GM18867 (cell line): ENCODE results near the gene PSMA3.
"Not testable (repeated sequence)": the region's sequence is repeated elsewhere in the genome, so short reads cannot be mapped to it uniquely, and the experiment has no call there.

Experiments used
- ATAC-seq: cut with Tn5 transposase; IDR thresholded peaks from one replicate; pipeline ENCODE4 v1.9.1; 2021; ENCODE audit warnings: mild to moderate bottlenecking, moderate library complexity; ENCODE audit not compliant: unreplicated experiment

PSMA3 gene

GRCh38 chr14:58244556-58245387 lies at the start of gene PSMA3:
Gene PSMA3 (plus strand): TSS chr14:58244843. CDS start chr14:58244921, 78 bp downstream.
- ATAC-seq, result peak; percentile 94

GRCh38 chr14:58196198-58196597 lies 48.4 kb upstream of the PSMA3 start:
- ATAC-seq, result no peak

GRCh38 chr14:58198086-58198485 lies 46.6 kb upstream of the PSMA3 start:
- no peak for ATAC-seq

GRCh38 chr14:58199726-58200479 lies 44.7 kb upstream of the PSMA3 start, which contains the start of gene ACTR10:
Gene ACTR10 (plus strand): TSS chr14:58200149. CDS start chr14:58200218, 69 bp downstream.
- peak; percentile 91 for ATAC-seq

GRCh38 chr14:58200480-58200841 lies 44.2 kb upstream of the PSMA3 start:
- ATAC-seq, result peak; percentile 3

- no peak for ATAC-seq
Observed at GRCh38 chr14:58200846-58201245, 43.8 kb upstream of the PSMA3 start.

GRCh38 chr14:58213176-58213575 lies 31.5 kb upstream of the PSMA3 start:
- ATAC-seq, result no peak

- no peak for ATAC-seq
Observed at GRCh38 chr14:58215191-58215914, 29.3 kb upstream of the PSMA3 start.

- no peak for ATAC-seq
Observed at GRCh38 chr14:58216544-58216943, 28.1 kb upstream of the PSMA3 start.

GRCh38 chr14:58227096-58227819 lies 17.4 kb upstream of the PSMA3 start:
- no peak for ATAC-seq

GRCh38 chr14:58238252-58239243 lies 6.1 kb upstream of the PSMA3 start:
- ATAC-seq, result no peak

- no peak for ATAC-seq
Observed at GRCh38 chr14:58239244-58240195, 5.1 kb upstream of the PSMA3 start.

- ATAC-seq, result peak; percentile 33
Observed at GRCh38 chr14:58243790-58244555, 670 bp upstream of the PSMA3 start.

- no peak for ATAC-seq
Observed at GRCh38 chr14:58245562-58245961, 919 bp downstream of the PSMA3 start.

- ATAC-seq, result no peak
Observed at GRCh38 chr14:58249611-58250010, 5.0 kb downstream of the PSMA3 start.

- no peak for ATAC-seq
Observed at GRCh38 chr14:58258156-58258555, 13.5 kb downstream of the PSMA3 start.

GRCh38 chr14:58262005-58262404 lies 17.4 kb downstream of the PSMA3 start:
- ATAC-seq, result not testable (repeated sequence)

GRCh38 chr14:58265401-58265800 lies 20.8 kb downstream of the PSMA3 start:
- ATAC-seq, result no peak
